GM12878 (cell line): Measurements from ENCODE around the gene TTK. TPM values are rescaled to one million over a fixed set of nuclear protein-coding genes. Genes with fewer than 3 reads are reported as not detected.
A peak's percentile ranks its signal among the peaks of the same experiment; 100 is the strongest.

Experiments used
- ATAC-seq: fragments of 200-7000 bp; cut with Tn5 transposase; 3 replicates; pipeline ENCODE4 v1.9.1; 2020; ENCODE audit warnings: mild to moderate bottlenecking, moderate library complexity
- BruUV-seq: library from RNA; stranded (reverse); fragments of 400-500 nt; replicated peaks from 2 replicates; lab custom pipeline; 2021; lab: Mats Ljungman, UMichigan
- CTCF ChIA-PET: fragments of 300-600 bp; sonication (Branson Sonifier 250); formaldehyde crosslinking; extraction: SDS; loops from one replicate; lab custom pipeline; 2021; ENCODE audit warnings: inconsistent platforms; lab: Yijun Ruan, JAX
- POLR2A ChIA-PET: fragments of 350-600 bp; formaldehyde crosslinking; extraction: SDS; loops from one replicate; lab custom pipeline; 2021; ENCODE audit warnings: inconsistent platforms; lab: Charles Lee
- RAD21 ChIA-PET: fragments of 300-600 bp; sonication (Branson Sonifier 250); formaldehyde crosslinking; loops from one replicate; lab custom pipeline; 2023; ENCODE audit warnings: antibody characterized with exemption; ENCODE audit not compliant: unreplicated experiment; lab: Charles Lee
- SMC1A ChIA-PET: fragments of 300-600 bp; sonication (Branson Sonifier 250); formaldehyde crosslinking; loops from one replicate; lab custom pipeline; 2023; ENCODE audit not compliant: unreplicated experiment, uncharacterized antibody; lab: Charles Lee
- DNase-seq: peaks from one replicate; pipeline ENCODE4 v3.0.0-alpha.2; 2011; ENCODE audit warnings: low read depth, low spot score
- FAIRE-seq: peaks from 3 replicates; lab custom pipeline; 2011; peaks lifted over from hg19 to GRCh38; lab: Jason Lieb, UNC
- H2AFZ ChIP-seq: 2 replicates; pipeline ENCODE4 v1.6.0; 2011; ENCODE audit warnings: low read depth, low read length, control low read depth; ENCODE audit not compliant: control insufficient read depth
- H3K27ac ChIP-seq: 2 replicates; pipeline ENCODE4 v1.5.1; 2011; ENCODE audit warnings: control low read depth; ENCODE audit not compliant: control insufficient read depth, insufficient read depth
- H3K27me3 ChIP-seq, 2 experiments: replicated peaks in 1 of 2; 2 replicates each; pipeline versions ENCODE4 v1.6.0 to v1.6.1; 2011; ENCODE audit warnings: low read length in 1 of 2; ENCODE audit not compliant: control insufficient read depth in 2 of 2, insufficient read depth in 2 of 2
- H3K36me3 ChIP-seq, 2 experiments: 2 replicates each; pipeline ENCODE4 v1.5.1; 2011; ENCODE audit warnings: low read length in 1 of 2; ENCODE audit not compliant: control insufficient read depth in 2 of 2, insufficient read depth in 2 of 2
- H3K4me1 ChIP-seq: 2 replicates; pipeline ENCODE4 v1.6.1; 2011; ENCODE audit warnings: mild to moderate bottlenecking, low read length, moderate library complexity, mixed read lengths; ENCODE audit not compliant: control insufficient read depth, insufficient read depth
- H3K4me2 ChIP-seq: 2 replicates; pipeline ENCODE4 v1.6.0; 2011; ENCODE audit warnings: control low read depth; ENCODE audit not compliant: control insufficient read depth, insufficient read depth
- H3K4me3 ChIP-seq: fragments of 200-600 bp; sonication (generic); 2 replicates; pipeline ENCODE4 v1.5.1; 2016
- H3K79me2 ChIP-seq: 2 replicates; pipeline ENCODE4 v1.6.0; 2011; ENCODE audit warnings: low read length; ENCODE audit not compliant: control insufficient read depth, insufficient read depth
- H3K9ac ChIP-seq: 2 replicates; pipeline ENCODE4 v1.8.0; 2011; ENCODE audit warnings: low read length, control low read depth, mixed read lengths; ENCODE audit not compliant: control insufficient read depth, insufficient read depth
- H3K9me3 ChIP-seq: replicated peaks from 3 replicates; pipeline ENCODE4 v1.5.1; 2011; ENCODE audit warnings: mild to moderate bottlenecking, low read length; ENCODE audit not compliant: control insufficient read depth, insufficient read depth
- H4K20me1 ChIP-seq: 2 replicates; pipeline ENCODE4 v1.6.0; 2011; ENCODE audit not compliant: control insufficient read depth, insufficient read depth
- BCLAF1 ChIP-seq: fragments of 450-650 bp; IDR thresholded peaks from 2 replicates; pipeline ENCODE4 v1.6.1; 2017; ENCODE audit warnings: antibody characterized with exemption, mild to moderate bottlenecking, moderate library complexity
- MEF2A ChIP-seq: IDR thresholded peaks from 2 replicates; pipeline ENCODE4 v1.6.1; 2011; ENCODE audit warnings: low read depth, mild to moderate bottlenecking, low read length, moderate library complexity; ENCODE audit not compliant: insufficient read depth
- MTA3 ChIP-seq: IDR thresholded peaks from 2 replicates; pipeline ENCODE4 v1.6.1; 2012; ENCODE audit warnings: low read length, inconsistent platforms, borderline replicate concordance
- MYB ChIP-seq: fragments of 150-350 bp; IDR thresholded peaks from 2 replicates; pipeline ENCODE4 v1.6.1; 2014; ENCODE audit warnings: mild to moderate bottlenecking, low read depth, low read length, borderline replicate concordance
- SIN3A ChIP-seq: IDR thresholded peaks from 2 replicates; pipeline ENCODE4 v1.6.1; 2012; ENCODE audit warnings: low read depth, low read length, improper control_type of control experiment
- SPI1 ChIP-seq: IDR thresholded peaks from 2 replicates; pipeline ENCODE4 v1.6.1; 2011; ENCODE audit warnings: low read depth, mild to moderate bottlenecking, low read length, moderate library complexity, borderline replicate concordance; ENCODE audit not compliant: insufficient read depth
- STAT1 ChIP-seq: fragments of 450-650 bp; conservative IDR thresholded peaks from 2 replicates; pipeline ENCODE4 v1.6.1; 2014; ENCODE audit warnings: antibody characterized with exemption, mild to moderate bottlenecking
- TCF12 ChIP-seq: IDR thresholded peaks from 2 replicates; pipeline ENCODE4 v1.6.1; 2011; ENCODE audit warnings: low read depth, mild to moderate bottlenecking, low read length
- ZBTB11 ChIP-seq: fragments of 450-650 bp; formaldehyde crosslinking; IDR thresholded peaks from 2 replicates; pipeline ENCODE4 v1.5.0; 2022; ENCODE audit warnings: mild to moderate bottlenecking, missing genetic modification characterization
- WGBS: methylation state at CpG from one replicate; pipeline ENCODE4 v1.1.6; 2016; ENCODE audit warnings: low lambda C conversion rate; ENCODE audit not compliant: insufficient replicate concordance, insufficient coverage; ENCODE audit errors: missing lambda C conversion rate; 5-methylcytosine and 5-hydroxymethylcytosine counted together
- in situ Hi-C: fragments of 300-500 bp; cut with MboI; formaldehyde crosslinking; loops from 9 replicates; pipeline ENCODE4 v1.14.3; 2018; ENCODE audit warnings: mixed read lengths
- intact Hi-C: fragments of 100-400 bp; cut with micrococcal nuclease; formaldehyde crosslinking; loops from one replicate; pipeline ENCODE4 v1.14.2; 2022; ENCODE audit not compliant: unreplicated experiment
- polyA plus RNA-seq, 11 experiments: library from polyadenylated mRNA; depleted of rRNA in 4 of 11; unstranded in 6 of 11; stranded (reverse) in 5 of 11; fragments of >200 nt; fragmentation: Nextera tagmentation in 4 of 11; fragmentation: Illumina TruSeq in 1 of 11; extraction: Ambion mirVana in 4 of 11; extraction: Trizol in 1 of 11; gene quantifications; 1 replicate in 1 of 11; 2 replicates in 10 of 11; pipeline versions ENCODE4 v1.2.1 to v1.2.3, GENCODE V29; 2011 to 2016; ENCODE audit warnings: inconsistent platforms in 2 of 11, missing spikeins in 2 of 11, low read depth in 1 of 11
- total RNA-seq, 4 experiments: library from RNA; depleted of rRNA in 3 of 4; stranded (reverse); fragments of >200 nt in 3 of 4; fragmentation: Illumina TruSeq in 1 of 4; extraction: Trizol in 1 of 4; gene quantifications; 2 replicates each; pipeline versions ENCODE4 v1.2.1 to v1.2.3, GENCODE V29; 2013 to 2021
- TF ChIP-seq, protein P1 (sequence below): IDR thresholded peaks from 2 replicates; pipeline ENCODE4 v1.6.1; 2012; ENCODE audit warnings: low read length, inconsistent platforms

TTK gene
- total and polyA plus RNA-seq, 10 of the 15 experiments (the other 5 are each of a cell fraction or from before 2014, with no cell fraction given) = 23.8 to 52.4 (median 36.0) TPM

GRCh38 chr6:79984261-79984660 lies 20.2 kb upstream of the TTK start:
- intact Hi-C loops = no loop called here
- Histone ChIP-seq H3K4me3 (no peak overlapping the region), H3K9me3 (no peaks in the 10 kb centered on the region), H3K9ac (no peak overlapping the region), H2AFZ (no peak overlapping the region), H3K36me3 (no peaks in the 10 kb centered on the region), H3K79me2 (no peaks in the 10 kb centered on the region), H3K4me2 (no peak overlapping the region), H4K20me1 (no peaks in the 10 kb centered on the region), H3K27ac (no peak overlapping the region), H3K4me1 (no peaks in the 10 kb centered on the region), H3K27me3 (no peaks in the 10 kb centered on the region)
- ChIA-PET RAD21 (no interaction called here), CTCF (interaction anchor here (1.0 to 2.4 kb wide), 2 partner anchors 9 to 35 kb away, joined by 3 to 16 read pairs; no protein-coding TSS in a partner anchor), SMC1A (interaction anchor here (0.5 to 0.7 kb wide), 2 partner anchors 9 to 31 kb away, joined by 3 read pairs; no protein-coding TSS in a partner anchor), POLR2A (no interaction called here)
- ATAC-seq (peak; percentile 63), FAIRE-seq (peak; percentile 52), DNase-seq (no peak)
- TF ChIP-seq TCF12 = no peak
- TF ChIP-seq MEF2A = no peak
- no peak for TF ChIP-seq STAT1
- TF ChIP-seq, protein P1, sequence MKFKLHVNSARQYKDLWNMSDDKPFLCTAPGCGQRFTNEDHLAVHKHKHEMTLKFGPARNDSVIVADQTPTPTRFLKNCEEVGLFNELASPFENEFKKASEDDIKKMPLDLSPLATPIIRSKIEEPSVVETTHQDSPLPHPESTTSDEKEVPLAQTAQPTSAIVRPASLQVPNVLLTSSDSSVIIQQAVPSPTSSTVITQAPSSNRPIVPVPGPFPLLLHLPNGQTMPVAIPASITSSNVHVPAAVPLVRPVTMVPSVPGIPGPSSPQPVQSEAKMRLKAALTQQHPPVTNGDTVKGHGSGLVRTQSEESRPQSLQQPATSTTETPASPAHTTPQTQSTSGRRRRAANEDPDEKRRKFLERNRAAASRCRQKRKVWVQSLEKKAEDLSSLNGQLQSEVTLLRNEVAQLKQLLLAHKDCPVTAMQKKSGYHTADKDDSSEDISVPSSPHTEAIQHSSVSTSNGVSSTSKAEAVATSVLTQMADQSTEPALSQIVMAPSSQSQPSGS = no peak
- no peak for TF ChIP-seq MTA3
- in situ Hi-C loops = no loop called here
- 40% methylated on average over 2 of the region's 2 CpGs for WGBS
- BruUV-seq = no TSS peak

DNA sequence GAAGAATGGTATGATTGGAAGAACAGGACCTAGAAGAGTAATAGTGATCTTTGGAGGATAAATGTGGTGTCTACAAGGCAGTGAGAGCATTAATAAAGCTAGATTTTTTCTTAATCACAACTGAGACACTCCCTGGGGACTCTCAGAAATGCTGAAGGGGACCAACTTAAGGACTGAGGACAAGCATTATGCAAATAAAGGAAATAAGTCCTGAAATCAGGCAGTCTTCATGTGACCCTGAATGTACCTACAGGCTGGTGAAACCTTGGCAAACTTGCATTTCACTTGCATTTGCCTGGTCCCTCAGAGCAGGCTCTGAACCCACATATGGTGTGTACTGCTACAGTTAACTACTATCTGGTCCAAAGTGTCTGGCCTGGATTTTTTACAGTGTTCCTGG lies 19.3 kb upstream of the TTK start:
- in situ Hi-C loops (no loop called here), intact Hi-C loops (no loop called here)
- Histone ChIP-seq H3K9me3 (no peaks in the 10 kb centered on the region), H3K4me3 (no peak overlapping the region), H3K27ac (no peak overlapping the region), H2AFZ (no peak overlapping the region), H3K9ac (no peak overlapping the region), H4K20me1 (no peaks in the 10 kb centered on the region), H3K4me1 (no peaks in the 10 kb centered on the region), H3K4me2 (no peak overlapping the region), H3K36me3 (no peaks in the 10 kb centered on the region), H3K27me3 (no peaks in the 10 kb centered on the region), H3K79me2 (no peaks in the 10 kb centered on the region)
- ChIA-PET SMC1A (interaction anchor here (1.2 kb wide), 1 partner anchor 108 kb away, joined by 3 read pairs; no protein-coding TSS in a partner anchor), POLR2A (no interaction called here), CTCF (interaction anchor here (0.5 to 2.4 kb wide), 2 partner anchors 10 to 36 kb away, joined by 3 to 16 read pairs; no protein-coding TSS in a partner anchor), RAD21 (no interaction called here)
- FAIRE-seq (no peak), ATAC-seq (peak; percentile 16; the same call in 1 of the 3 replicates), DNase-seq (no peak)
- BruUV-seq = no TSS peak
- TF ChIP-seq SPI1 = no peak
- TF ChIP-seq ZBTB11 (CRISPR knock-in tag) = no peak
- no peak for TF ChIP-seq MYB
- no peak for TF ChIP-seq BCLAF1
- no peak for TF ChIP-seq SIN3A
